HEK293T (cell line): ENCODE measurements around the gene TFF2.

Source experiments
- ARNT ChIP-seq: fragments of 450-650 bp; IDR thresholded peaks from 2 replicates; pipeline ENCODE4 v1.6.1; 2017; ENCODE audit warnings: mild to moderate bottlenecking
- BHLHE40 ChIP-seq: fragments of 450-650 bp; IDR thresholded peaks from 2 replicates; pipeline ENCODE4 v1.6.1; 2016; ENCODE audit warnings: mild to moderate bottlenecking, moderate library complexity, borderline replicate concordance
- NFRKB ChIP-seq: fragments of 450-650 bp; IDR thresholded peaks from 2 replicates; pipeline ENCODE4 v1.6.1; 2016; ENCODE audit warnings: mild to moderate bottlenecking, moderate library complexity

DNA sequence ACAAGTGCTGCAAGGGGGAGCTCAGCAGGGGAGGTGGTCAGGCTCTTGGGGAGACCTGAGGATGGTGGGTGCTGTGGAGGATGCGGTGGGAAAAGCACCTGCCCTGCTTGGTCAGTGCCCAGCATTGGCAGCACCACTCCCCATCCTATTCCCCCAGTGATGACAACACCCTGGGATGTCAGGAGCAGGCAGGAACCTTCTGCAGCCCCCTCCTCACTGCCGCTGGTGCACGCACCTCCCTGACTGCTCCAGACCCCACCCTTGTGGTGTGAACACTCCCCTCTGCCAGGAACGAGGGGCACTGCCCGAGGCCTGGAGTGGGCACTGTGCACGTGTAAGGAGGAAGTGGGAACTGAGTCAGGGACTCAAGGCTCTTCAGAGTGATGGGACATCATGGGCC lies 32.5 kb upstream of the TFF2 start:
- TF ChIP-seq ARNT, result no peak
- TF ChIP-seq NFRKB, result no peak
- TF ChIP-seq BHLHE40, result no peak
